Endothelial cell of umbilical vein (primary cell): ENCODE results near the gene DENND4A.

Experiments
- CTCF ChIP-seq, 2 donors: IDR thresholded peaks; 1 replicate in 1 of 2; 2 replicates in 1 of 2; pipeline ENCODE4 v1.5.1; 2011; ENCODE audit warnings: low read length in 2 of 2, mild to moderate bottlenecking in 2 of 2, moderate library complexity in 2 of 2, control low read depth in 1 of 2, inconsistent platforms in 1 of 2, low read depth in 1 of 2; ENCODE audit not compliant: insufficient read depth in 1 of 2; ENCODE audit errors: extremely low read depth in 1 of 2
- EZH2 ChIP-seq: IDR thresholded peaks from 2 replicates; pipeline ENCODE4 v1.6.1; 2012; ENCODE audit warnings: borderline replicate concordance, low read depth, mild to moderate bottlenecking, moderate library complexity, low read length, inconsistent platforms; ENCODE audit not compliant: severe bottlenecking
- FOS ChIP-seq: IDR thresholded peaks from 2 replicates; pipeline ENCODE4 v1.6.1; 2011; ENCODE audit warnings: mild to moderate bottlenecking, low read length, moderate library complexity, borderline replicate concordance; ENCODE audit not compliant: insufficient read depth
- GATA2 ChIP-seq: IDR thresholded peaks from 2 replicates; pipeline ENCODE4 v1.7.0; 2011; ENCODE audit warnings: low read depth, mild to moderate bottlenecking, moderate library complexity, mixed read lengths, low read length; ENCODE audit not compliant: insufficient read length, insufficient read depth
- JUN ChIP-seq: IDR thresholded peaks from 2 replicates; pipeline ENCODE4 v1.6.1; 2011; ENCODE audit warnings: borderline replicate concordance, low read depth; ENCODE audit not compliant: insufficient read length, insufficient read depth
- MYC ChIP-seq: IDR thresholded peaks from one replicate; pipeline ENCODE4 v1.6.1; 2011; ENCODE audit warnings: mild to moderate bottlenecking, low read depth, low read length
- POLR2A ChIP-seq: IDR thresholded peaks from 2 replicates; pipeline ENCODE4 v1.6.1; 2012; ENCODE audit warnings: low read depth, mild to moderate bottlenecking, control low read depth, low read length
- POLR2AphosphoS5 ChIP-seq: IDR thresholded peaks from 2 replicates; pipeline ENCODE4 v1.6.1; 2012; ENCODE audit warnings: low read depth, mild to moderate bottlenecking, control low read depth, low read length, moderate library complexity; ENCODE audit not compliant: insufficient read depth
- TF ChIP-seq, protein P1 (sequence below): IDR thresholded peaks from 2 replicates; pipeline ENCODE4 v1.6.1; 2011; ENCODE audit not compliant: insufficient read depth, insufficient read length

GRCh38 chr15:65782096-65782495, 10.0 kb downstream of the DENND4A start:
- TF ChIP-seq, protein P1, sequence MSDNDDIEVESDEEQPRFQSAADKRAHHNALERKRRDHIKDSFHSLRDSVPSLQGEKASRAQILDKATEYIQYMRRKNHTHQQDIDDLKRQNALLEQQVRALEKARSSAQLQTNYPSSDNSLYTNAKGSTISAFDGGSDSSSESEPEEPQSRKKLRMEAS = no peak
- TF ChIP-seq CTCF (IDR thresholded peaks at IDR 0.05; ENCODE audit: extremely low read depth in 1 of 2, insufficient read depth in 1 of 2, low read depth in 1 of 2, low read length in 2 of 2) (no peak), POLR2AphosphoS5 (no peak), POLR2A (no peak), FOS (no peak), JUN (no peak), EZH2 (no peak), MYC (no peak), GATA2 (no peak)
